A673 (cell line): ENCODE results near the gene OXNAD1.

Source experiments
- CTCF ChIP-seq: fragments of 300-800, 200-600 bp; sonication (generic); conservative IDR thresholded peaks from 2 replicates; pipeline ENCODE4 v1.5.1; 2017; ENCODE audit warnings: low read depth, mild to moderate bottlenecking, antibody characterized with exemption, low read length, moderate library complexity, mixed read lengths
- EZH2 ChIP-seq: fragments of 200-600 bp; sonication (generic); IDR thresholded peaks from 2 replicates; pipeline ENCODE4 v1.6.1; 2017; ENCODE audit warnings: borderline replicate concordance, low read depth, mild to moderate bottlenecking, mixed read lengths, antibody characterized with exemption, low read length; ENCODE audit not compliant: poor library complexity, severe bottlenecking

GRCh38 chr3:16332904-16333426 lies 68.0 kb downstream of the OXNAD1 start:
- TF ChIP-seq CTCF (no peak), EZH2 (no peak)
